ENCODE measurements around the gene GMDS.

GMDS gene

GRCh38 chr6:2192976-2193375 lies 52.4 kb downstream of the GMDS start:
- H3K36me3 Mint-ChIP-seq (ENCODE audit: insufficient read depth) = peaks cover 2% of the 10 kb centered on the region
- no peaks in the 10 kb centered on the region for H3K27me3 Mint-ChIP-seq
- no peak overlapping the region for H3K27ac Mint-ChIP-seq (ENCODE audit: low read depth)
- no peaks in the 10 kb centered on the region for H3K9me3 Mint-ChIP-seq
- DNase-seq (ENCODE audit: low spot score in 2 of 2) = no peak
- H3K4me1 Mint-ChIP-seq = peaks cover 9% of the 10 kb centered on the region
- no peak overlapping the region for H3K4me3 Mint-ChIP-seq
- no peak for ATAC-seq (replicated peaks; ENCODE audit: extremely low read depth, poor library complexity, severe bottlenecking)

- H3K36me3 Mint-ChIP-seq (ENCODE audit: insufficient read depth) = peaks cover 2% of the 10 kb centered on the region
- H3K27me3 Mint-ChIP-seq = no peaks in the 10 kb centered on the region
- no peak overlapping the region for H3K4me3 Mint-ChIP-seq
- no peak for DNase-seq (ENCODE audit: low spot score in 2 of 2)
- peaks cover 15% of the 10 kb centered on the region for H3K4me1 Mint-ChIP-seq
- no peaks in the 10 kb centered on the region for H3K9me3 Mint-ChIP-seq
- H3K27ac Mint-ChIP-seq (ENCODE audit: low read depth) = no peak overlapping the region
- ATAC-seq (replicated peaks; ENCODE audit: extremely low read depth, poor library complexity, severe bottlenecking) = no peak
Measured at GRCh38 chr6:2191390-2191740, 54.0 kb downstream of the GMDS start.

GRCh38 chr6:2190661-2191389 lies 54.6 kb downstream of the GMDS start:
- Mint-ChIP-seq H3K4me1 (peaks cover 15% of the 10 kb centered on the region), H3K27ac (ENCODE audit: low read depth) (no peak overlapping the region), H3K9me3 (no peaks in the 10 kb centered on the region), H3K27me3 (no peaks in the 10 kb centered on the region), H3K4me3 (no peak overlapping the region), H3K36me3 (ENCODE audit: insufficient read depth) (peaks cover 2% of the 10 kb centered on the region)
- DNase-seq (ENCODE audit: low spot score in 2 of 2) (no peak), ATAC-seq (replicated peaks; ENCODE audit: extremely low read depth, poor library complexity, severe bottlenecking) (no peak)

GRCh38 chr6:2188856-2189384 lies 56.5 kb downstream of the GMDS start:
- H3K4me3 Mint-ChIP-seq = no peak overlapping the region
- no peaks in the 10 kb centered on the region for H3K9me3 Mint-ChIP-seq
- no peak overlapping the region for H3K27ac Mint-ChIP-seq (ENCODE audit: low read depth)
- H3K4me1 Mint-ChIP-seq = peaks cover 21% of the 10 kb centered on the region
- DNase-seq (ENCODE audit: low spot score in 2 of 2) = no peak
- no peak for ATAC-seq (replicated peaks; ENCODE audit: extremely low read depth, poor library complexity, severe bottlenecking)
- H3K27me3 Mint-ChIP-seq = no peaks in the 10 kb centered on the region
- H3K36me3 Mint-ChIP-seq (ENCODE audit: insufficient read depth) = peaks cover 2% of the 10 kb centered on the region

- H3K9me3 Mint-ChIP-seq = no peaks in the 10 kb centered on the region
- ATAC-seq (replicated peaks; ENCODE audit: extremely low read depth, poor library complexity, severe bottlenecking) = no peak
- H3K27ac Mint-ChIP-seq (ENCODE audit: low read depth) = no peak overlapping the region
- peaks cover 23% of the 10 kb centered on the region for H3K4me1 Mint-ChIP-seq
- no peak overlapping the region for H3K4me3 Mint-ChIP-seq
- DNase-seq (ENCODE audit: low spot score in 2 of 2) = no peak
- H3K27me3 Mint-ChIP-seq = no peaks in the 10 kb centered on the region
- peaks cover 2% of the 10 kb centered on the region for H3K36me3 Mint-ChIP-seq (ENCODE audit: insufficient read depth)
Measured at GRCh38 chr6:2188397-2188796, 57.0 kb downstream of the GMDS start.

GRCh38 chr6:2187826-2188225 lies 57.6 kb downstream of the GMDS start:
- Mint-ChIP-seq H3K27me3 (no peaks in the 10 kb centered on the region), H3K4me3 (no peak overlapping the region), H3K27ac (ENCODE audit: low read depth) (no peak overlapping the region), H3K9me3 (no peaks in the 10 kb centered on the region), H3K4me1 (peaks cover 23% of the 10 kb centered on the region), H3K36me3 (ENCODE audit: insufficient read depth) (peaks cover 5% of the 10 kb centered on the region)
- DNase-seq (ENCODE audit: low spot score in 2 of 2) (no peak), ATAC-seq (replicated peaks; ENCODE audit: extremely low read depth, poor library complexity, severe bottlenecking) (no peak)

GRCh38 chr6:2186516-2186915 lies 58.9 kb downstream of the GMDS start:
- Mint-ChIP-seq H3K36me3 (ENCODE audit: insufficient read depth) (peaks cover 3% of the 10 kb centered on the region), H3K4me1 (peaks cover 30% of the 10 kb centered on the region), H3K27me3 (no peaks in the 10 kb centered on the region), H3K9me3 (no peaks in the 10 kb centered on the region), H3K27ac (ENCODE audit: low read depth) (no peak overlapping the region), H3K4me3 (no peak overlapping the region)
- ATAC-seq (replicated peaks; ENCODE audit: extremely low read depth, poor library complexity, severe bottlenecking) = no peak
- no peak for DNase-seq (ENCODE audit: low spot score in 2 of 2)

GRCh38 chr6:2185466-2185865 lies 59.9 kb downstream of the GMDS start:
- Mint-ChIP-seq H3K36me3 (ENCODE audit: insufficient read depth) (peaks cover 3% of the 10 kb centered on the region), H3K27me3 (no peaks in the 10 kb centered on the region), H3K9me3 (no peaks in the 10 kb centered on the region), H3K4me3 (no peak overlapping the region), H3K4me1 (peaks cover 36% of the 10 kb centered on the region), H3K27ac (ENCODE audit: low read depth) (no peak overlapping the region)
- ATAC-seq (replicated peaks; ENCODE audit: extremely low read depth, poor library complexity, severe bottlenecking) (no peak), DNase-seq (ENCODE audit: low spot score in 2 of 2) (no peak)

- no peaks in the 10 kb centered on the region for H3K9me3 Mint-ChIP-seq
- H3K4me3 Mint-ChIP-seq = no peak overlapping the region
- no peak overlapping the region for H3K27ac Mint-ChIP-seq (ENCODE audit: low read depth)
- peaks cover 3% of the 10 kb centered on the region for H3K36me3 Mint-ChIP-seq (ENCODE audit: insufficient read depth)
- ATAC-seq (replicated peaks; ENCODE audit: extremely low read depth, poor library complexity, severe bottlenecking) (no peak), DNase-seq (ENCODE audit: low spot score in 2 of 2) (no peak)
- peaks cover 36% of the 10 kb centered on the region for H3K4me1 Mint-ChIP-seq
- no peaks in the 10 kb centered on the region for H3K27me3 Mint-ChIP-seq
Measured at GRCh38 chr6:2184700-2185455, 60.5 kb downstream of the GMDS start.

- H3K4me3 Mint-ChIP-seq = no peak overlapping the region
- H3K27ac Mint-ChIP-seq (ENCODE audit: low read depth) = no peak overlapping the region
- H3K27me3 Mint-ChIP-seq = no peaks in the 10 kb centered on the region
- DNase-seq (ENCODE audit: low spot score in 2 of 2) (no peak), ATAC-seq (replicated peaks; ENCODE audit: extremely low read depth, poor library complexity, severe bottlenecking) (no peak)
- no peaks in the 10 kb centered on the region for H3K9me3 Mint-ChIP-seq
- H3K36me3 Mint-ChIP-seq (ENCODE audit: insufficient read depth) = peaks cover 3% of the 10 kb centered on the region
- H3K4me1 Mint-ChIP-seq = peaks cover 31% of the 10 kb centered on the region
Measured at GRCh38 chr6:2183752-2184151, 61.7 kb downstream of the GMDS start.

GRCh38 chr6:2183246-2183645 lies 62.2 kb downstream of the GMDS start:
- H3K27me3 Mint-ChIP-seq = no peaks in the 10 kb centered on the region
- H3K27ac Mint-ChIP-seq (ENCODE audit: low read depth) = no peak overlapping the region
- ATAC-seq (replicated peaks; ENCODE audit: extremely low read depth, poor library complexity, severe bottlenecking) (no peak), DNase-seq (ENCODE audit: low spot score in 2 of 2) (no peak)
- peaks cover 27% of the 10 kb centered on the region for H3K4me1 Mint-ChIP-seq
- peaks cover 2% of the 10 kb centered on the region for H3K9me3 Mint-ChIP-seq
- H3K4me3 Mint-ChIP-seq = no peak overlapping the region
- H3K36me3 Mint-ChIP-seq (ENCODE audit: insufficient read depth) = peaks cover 3% of the 10 kb centered on the region

GRCh38 chr6:2182251-2182650 lies 63.2 kb downstream of the GMDS start:
- no peak for ATAC-seq (replicated peaks; ENCODE audit: extremely low read depth, poor library complexity, severe bottlenecking)
- Mint-ChIP-seq H3K4me3 (no peak overlapping the region), H3K36me3 (ENCODE audit: insufficient read depth) (peaks cover 3% of the 10 kb centered on the region), H3K27me3 (no peaks in the 10 kb centered on the region), H3K9me3 (peaks cover 8% of the 10 kb centered on the region), H3K4me1 (peaks cover 25% of the 10 kb centered on the region), H3K27ac (ENCODE audit: low read depth) (no peak overlapping the region)
- DNase-seq (ENCODE audit: low spot score in 2 of 2) = no peak

GRCh38 chr6:2181567-2181966 lies 63.8 kb downstream of the GMDS start:
- H3K27ac Mint-ChIP-seq (ENCODE audit: low read depth) = no peak overlapping the region
- peaks cover 29% of the 10 kb centered on the region for H3K4me1 Mint-ChIP-seq
- DNase-seq (ENCODE audit: low spot score in 2 of 2) = no peak
- no peaks in the 10 kb centered on the region for H3K27me3 Mint-ChIP-seq
- H3K9me3 Mint-ChIP-seq = peaks cover 8% of the 10 kb centered on the region
- no peak for ATAC-seq (replicated peaks; ENCODE audit: extremely low read depth, poor library complexity, severe bottlenecking)
- H3K4me3 Mint-ChIP-seq = no peak overlapping the region
- peaks cover 3% of the 10 kb centered on the region for H3K36me3 Mint-ChIP-seq (ENCODE audit: insufficient read depth)
